Measurements from ENCODE around the gene EFHC2.
"Not testable (repeated sequence)": the region's sequence is repeated elsewhere in the genome, so short reads cannot be mapped to it uniquely, and the experiment has no call there.

The EFHC2 gene

DNA sequence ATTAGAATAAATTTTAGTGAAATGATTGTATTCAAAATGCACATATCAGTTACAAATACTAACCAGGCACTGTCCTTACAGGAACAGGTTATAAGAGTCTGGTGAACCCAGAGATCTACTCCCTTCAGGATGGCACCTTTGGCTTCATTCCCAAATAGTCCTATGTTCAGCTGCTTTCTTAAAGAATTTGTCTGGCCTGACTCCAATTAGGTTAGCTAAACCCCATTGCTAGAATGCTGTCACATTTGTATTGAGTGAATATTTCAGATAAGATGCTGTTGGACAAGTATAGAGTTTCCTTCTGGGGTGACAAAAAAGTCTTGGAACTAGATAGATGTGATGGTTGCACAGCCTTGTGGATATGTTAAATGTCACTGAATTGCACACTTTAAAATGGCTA is 69.4 kb downstream of the EFHC2 start:
- Histone ChIP-seq H2AFZ (ENCODE audit: low read depth, low read length) (no peak overlapping the region), H3K36me3 (ENCODE audit: insufficient read depth, low read length) (no peaks in the 10 kb centered on the region), H3K4me3 (ENCODE audit: low read length) (no peak overlapping the region), H3K27me3 (ENCODE audit: insufficient read depth, low read length) (no peaks in the 10 kb centered on the region), H3K9me3 (ENCODE audit: low read length) (no peaks in the 10 kb centered on the region), H3K4me1 (ENCODE audit: insufficient read depth, low read length) (no peaks in the 10 kb centered on the region)

DNA sequence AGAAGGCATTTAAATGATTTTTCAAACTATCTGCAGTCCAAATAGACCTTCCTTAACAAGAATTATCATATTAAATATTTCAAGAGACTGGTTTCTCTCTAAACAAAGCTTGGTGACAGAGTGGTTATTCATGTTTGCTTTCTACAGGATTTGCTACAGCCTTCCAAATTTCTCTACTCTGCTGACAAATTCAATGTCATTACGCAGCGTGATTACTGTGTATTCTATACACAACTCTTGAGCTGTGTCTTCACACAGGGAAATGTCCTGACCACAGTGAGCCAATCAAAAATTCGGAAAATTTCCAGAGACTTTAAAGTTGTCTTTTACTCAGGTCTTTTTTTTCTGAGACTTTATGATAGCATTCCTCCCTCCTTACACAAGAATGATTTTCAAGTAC is 75.6 kb downstream of the EFHC2 start:
- no peak overlapping the region for H2AFZ ChIP-seq (ENCODE audit: low read depth, low read length)
- H3K4me3 ChIP-seq (ENCODE audit: low read length): no peak overlapping the region
- no peaks in the 10 kb centered on the region for H3K9me3 ChIP-seq (ENCODE audit: low read length)
- no peaks in the 10 kb centered on the region for H3K36me3 ChIP-seq (ENCODE audit: insufficient read depth, low read length)
- no peaks in the 10 kb centered on the region for H3K27me3 ChIP-seq (ENCODE audit: insufficient read depth, low read length)
- H3K4me1 ChIP-seq (ENCODE audit: insufficient read depth, low read length): no peaks in the 10 kb centered on the region

GRCh38 chrX:44267116-44267515 is 76.4 kb downstream of the EFHC2 start:
- H3K4me3 ChIP-seq (ENCODE audit: low read length): no peak overlapping the region
- H3K9me3 ChIP-seq (ENCODE audit: low read length): no peaks in the 10 kb centered on the region
- no peaks in the 10 kb centered on the region for H3K36me3 ChIP-seq (ENCODE audit: insufficient read depth, low read length)
- H3K4me1 ChIP-seq (ENCODE audit: insufficient read depth, low read length): no peaks in the 10 kb centered on the region
- H3K27me3 ChIP-seq (ENCODE audit: insufficient read depth, low read length): no peaks in the 10 kb centered on the region
- no peak overlapping the region for H2AFZ ChIP-seq (ENCODE audit: low read depth, low read length)

GRCh38 chrX:44265559-44265958 is 77.9 kb downstream of the EFHC2 start:
- no peaks in the 10 kb centered on the region for H3K4me1 ChIP-seq (ENCODE audit: insufficient read depth, low read length)

GRCh38 chrX:44264936-44265335 is 78.5 kb downstream of the EFHC2 start:
- no peaks in the 10 kb centered on the region for H3K9me3 ChIP-seq (ENCODE audit: low read length)
- H2AFZ ChIP-seq (ENCODE audit: low read depth, low read length): no peak overlapping the region
- no peak overlapping the region for H3K4me3 ChIP-seq (ENCODE audit: low read length)
- no peaks in the 10 kb centered on the region for H3K27me3 ChIP-seq (ENCODE audit: insufficient read depth, low read length)
- H3K4me1 ChIP-seq (ENCODE audit: insufficient read depth, low read length): no peaks in the 10 kb centered on the region
- H3K36me3 ChIP-seq (ENCODE audit: insufficient read depth, low read length): no peaks in the 10 kb centered on the region

More at GRCh38 chrX:44265559-44265958, 77.9 kb downstream of the EFHC2 start:
- Histone ChIP-seq H3K36me3 (ENCODE audit: insufficient read depth, low read length) (no peaks in the 10 kb centered on the region), H2AFZ (ENCODE audit: low read depth, low read length) (no peak overlapping the region), H3K4me3 (ENCODE audit: low read length) (no peak overlapping the region), H3K9me3 (ENCODE audit: low read length) (no peaks in the 10 kb centered on the region), H3K27me3 (ENCODE audit: insufficient read depth, low read length) (no peaks in the 10 kb centered on the region)

DNA sequence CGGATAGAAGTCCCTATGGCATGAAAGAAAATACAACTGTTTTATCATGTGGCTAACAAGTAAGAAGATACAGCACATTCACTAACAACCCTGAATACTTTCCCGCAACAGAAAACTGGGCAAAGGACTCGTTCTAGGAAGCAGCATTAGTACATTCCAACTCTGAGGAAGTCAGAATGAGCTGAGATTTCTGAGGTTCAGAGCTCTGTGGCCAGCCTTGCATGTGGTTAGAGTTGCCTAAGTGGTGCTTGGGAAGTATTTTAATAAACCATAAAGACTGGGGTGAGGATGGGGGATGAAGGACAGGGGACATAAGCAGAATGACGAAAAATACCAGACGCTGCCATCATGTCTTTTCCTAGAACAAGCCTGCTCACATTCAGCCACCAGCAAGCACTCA is 82.2 kb downstream of the EFHC2 start:
- no peaks in the 10 kb centered on the region for H3K9me3 ChIP-seq (ENCODE audit: low read length)
- no peaks in the 10 kb centered on the region for H3K36me3 ChIP-seq (ENCODE audit: insufficient read depth, low read length)
- H3K27me3 ChIP-seq (ENCODE audit: insufficient read depth, low read length): no peaks in the 10 kb centered on the region
- no peak overlapping the region for H2AFZ ChIP-seq (ENCODE audit: low read depth, low read length)
- H3K4me3 ChIP-seq (ENCODE audit: low read length): no peak overlapping the region
- H3K4me1 ChIP-seq (ENCODE audit: insufficient read depth, low read length): no peaks in the 10 kb centered on the region

DNA sequence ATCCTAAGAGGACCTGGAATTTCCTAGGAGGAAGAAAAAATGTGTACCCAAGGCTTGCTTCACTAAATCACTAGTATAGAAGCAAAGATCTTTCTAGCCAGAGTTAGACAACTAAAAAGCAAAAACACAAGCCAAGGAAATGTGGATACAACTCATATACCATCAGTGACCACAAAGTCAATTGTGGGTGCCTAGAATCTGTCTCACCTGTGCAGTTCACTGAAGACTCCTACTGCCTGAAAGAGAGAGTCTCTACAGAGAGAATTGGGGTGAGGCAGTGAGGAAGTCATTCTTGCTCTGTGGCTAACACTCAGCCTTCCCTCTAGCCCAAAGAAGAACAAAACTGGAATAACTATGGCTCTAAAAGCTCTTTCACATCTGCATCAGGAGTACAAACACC is 82.9 kb downstream of the EFHC2 start:
- Histone ChIP-seq H2AFZ (ENCODE audit: low read depth, low read length) (no peak overlapping the region), H3K4me3 (ENCODE audit: low read length) (no peak overlapping the region), H3K36me3 (ENCODE audit: insufficient read depth, low read length) (no peaks in the 10 kb centered on the region), H3K9me3 (ENCODE audit: low read length) (no peaks in the 10 kb centered on the region), H3K4me1 (ENCODE audit: insufficient read depth, low read length) (no peaks in the 10 kb centered on the region), H3K27me3 (ENCODE audit: insufficient read depth, low read length) (no peaks in the 10 kb centered on the region)

- H3K27me3 ChIP-seq (ENCODE audit: insufficient read depth, low read length); H3K4me3 ChIP-seq (ENCODE audit: low read length); H3K9me3 ChIP-seq (ENCODE audit: low read length); H3K4me1 ChIP-seq (ENCODE audit: insufficient read depth, low read length); H2AFZ ChIP-seq (ENCODE audit: low read depth, low read length); H3K36me3 ChIP-seq (ENCODE audit: insufficient read depth, low read length): not testable (repeated sequence)
These were observed 87.7 kb downstream of the EFHC2 start for GRCh38 chrX:44255742-44256141.

GRCh38 chrX:44253575-44253942 is 89.9 kb downstream of the EFHC2 start:
- no peaks in the 10 kb centered on the region for H3K36me3 ChIP-seq (ENCODE audit: insufficient read depth, low read length)
- H3K4me3 ChIP-seq (ENCODE audit: low read length): no peak overlapping the region
- no peak overlapping the region for H2AFZ ChIP-seq (ENCODE audit: low read depth, low read length)
- no peaks in the 10 kb centered on the region for H3K27me3 ChIP-seq (ENCODE audit: insufficient read depth, low read length)
- no peaks in the 10 kb centered on the region for H3K9me3 ChIP-seq (ENCODE audit: low read length)
- H3K4me1 ChIP-seq (ENCODE audit: insufficient read depth, low read length): no peaks in the 10 kb centered on the region

GRCh38 chrX:44252688-44253574 is 90.5 kb downstream of the EFHC2 start:
- not testable (repeated sequence) for H3K9me3 ChIP-seq (ENCODE audit: low read length); H3K27me3 ChIP-seq (ENCODE audit: insufficient read depth, low read length); H3K4me3 ChIP-seq (ENCODE audit: low read length); H3K4me1 ChIP-seq (ENCODE audit: insufficient read depth, low read length); H2AFZ ChIP-seq (ENCODE audit: low read depth, low read length); H3K36me3 ChIP-seq (ENCODE audit: insufficient read depth, low read length)

- Histone ChIP-seq H3K27me3 (ENCODE audit: insufficient read depth, low read length) (no peaks in the 10 kb centered on the region), H3K36me3 (ENCODE audit: insufficient read depth, low read length) (no peaks in the 10 kb centered on the region), H3K4me3 (ENCODE audit: low read length) (no peak overlapping the region)
These were observed 96.0 kb downstream of the EFHC2 start for GRCh38 chrX:44247468-44247867.

DNA sequence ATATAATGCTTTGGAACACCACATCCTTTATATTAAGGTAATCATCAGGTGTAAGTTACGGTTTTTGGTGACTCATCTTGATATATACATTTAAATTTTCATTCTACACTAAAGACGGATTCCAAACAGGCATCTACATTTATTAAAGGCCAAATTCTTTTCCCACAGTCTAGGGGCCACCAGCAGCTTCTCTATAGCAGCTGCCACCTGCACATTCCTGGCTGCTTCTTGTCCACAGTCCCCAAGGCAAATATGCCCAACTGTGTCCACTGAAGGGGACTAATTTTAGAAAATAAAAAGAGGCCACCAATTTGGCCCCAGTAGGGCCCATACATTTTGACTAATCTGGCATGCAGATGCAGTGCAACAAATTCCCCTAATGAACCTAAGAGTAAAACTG is 96.6 kb downstream of the EFHC2 start:
- no peaks in the 10 kb centered on the region for H3K9me3 ChIP-seq (ENCODE audit: low read length)

More at GRCh38 chrX:44247468-44247867, 96.0 kb downstream of the EFHC2 start:
- H3K4me1 ChIP-seq (ENCODE audit: insufficient read depth, low read length): no peaks in the 10 kb centered on the region
- H2AFZ ChIP-seq (ENCODE audit: low read depth, low read length): no peak overlapping the region
- H3K9me3 ChIP-seq (ENCODE audit: low read length): no peaks in the 10 kb centered on the region

GRCh38 chrX:44245733-44246132 is 97.7 kb downstream of the EFHC2 start:
- Histone ChIP-seq H3K36me3 (ENCODE audit: insufficient read depth, low read length) (no peaks in the 10 kb centered on the region), H3K9me3 (ENCODE audit: low read length) (no peaks in the 10 kb centered on the region), H3K4me1 (ENCODE audit: insufficient read depth, low read length) (no peaks in the 10 kb centered on the region), H3K4me3 (ENCODE audit: low read length) (no peak overlapping the region), H2AFZ (ENCODE audit: low read depth, low read length) (no peak overlapping the region), H3K27me3 (ENCODE audit: insufficient read depth, low read length) (no peaks in the 10 kb centered on the region)

More for the DNA sequence above, 96.6 kb downstream of the EFHC2 start:
- no peak overlapping the region for H2AFZ ChIP-seq (ENCODE audit: low read depth, low read length)
- H3K36me3 ChIP-seq (ENCODE audit: insufficient read depth, low read length): no peaks in the 10 kb centered on the region
- H3K4me3 ChIP-seq (ENCODE audit: low read length): no peak overlapping the region
- H3K4me1 ChIP-seq (ENCODE audit: insufficient read depth, low read length): no peaks in the 10 kb centered on the region
- H3K27me3 ChIP-seq (ENCODE audit: insufficient read depth, low read length): no peaks in the 10 kb centered on the region

DNA sequence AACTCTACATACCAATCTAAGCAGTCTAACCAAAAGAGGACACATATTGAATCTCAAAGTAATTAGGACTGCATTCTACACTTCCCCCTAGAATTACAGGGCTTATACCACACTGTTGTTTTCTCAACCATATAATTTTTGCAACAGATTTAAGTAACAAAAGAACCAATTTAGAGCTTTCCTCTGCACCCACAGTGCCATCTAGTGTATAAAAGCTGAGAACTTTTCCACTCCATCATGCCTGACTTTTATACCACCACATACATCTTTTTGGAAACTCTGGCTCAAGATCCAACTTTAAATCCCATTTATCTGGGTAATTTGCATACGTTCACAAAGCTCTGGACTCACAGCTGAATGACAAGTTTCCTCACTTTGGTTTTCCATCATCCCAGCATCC is 99.5 kb downstream of the EFHC2 start:
- Histone ChIP-seq H3K4me3 (ENCODE audit: low read length) (no peak overlapping the region), H3K36me3 (ENCODE audit: insufficient read depth, low read length) (no peaks in the 10 kb centered on the region), H3K27me3 (ENCODE audit: insufficient read depth, low read length) (no peaks in the 10 kb centered on the region), H2AFZ (ENCODE audit: low read depth, low read length) (no peak overlapping the region), H3K4me1 (ENCODE audit: insufficient read depth, low read length) (no peaks in the 10 kb centered on the region), H3K9me3 (ENCODE audit: low read length) (no peaks in the 10 kb centered on the region)

All from neuron (in vitro differentiated cells).